NOMO-1 treated with dmso at 0.1 percent for 144 hours (cell line): ENCODE data around the gene GNAI2.
"Not testable (repeated sequence)": the region's sequence is repeated elsewhere in the genome, so short reads cannot be mapped to it uniquely, and the experiment has no call there.

Experiments used
- DNase-seq: peaks from one replicate; lab custom pipeline; 2025; ENCODE audit not compliant: unreplicated experiment; lab: John Stamatoyannopoulos, UW

The GNAI2 gene

DNA sequence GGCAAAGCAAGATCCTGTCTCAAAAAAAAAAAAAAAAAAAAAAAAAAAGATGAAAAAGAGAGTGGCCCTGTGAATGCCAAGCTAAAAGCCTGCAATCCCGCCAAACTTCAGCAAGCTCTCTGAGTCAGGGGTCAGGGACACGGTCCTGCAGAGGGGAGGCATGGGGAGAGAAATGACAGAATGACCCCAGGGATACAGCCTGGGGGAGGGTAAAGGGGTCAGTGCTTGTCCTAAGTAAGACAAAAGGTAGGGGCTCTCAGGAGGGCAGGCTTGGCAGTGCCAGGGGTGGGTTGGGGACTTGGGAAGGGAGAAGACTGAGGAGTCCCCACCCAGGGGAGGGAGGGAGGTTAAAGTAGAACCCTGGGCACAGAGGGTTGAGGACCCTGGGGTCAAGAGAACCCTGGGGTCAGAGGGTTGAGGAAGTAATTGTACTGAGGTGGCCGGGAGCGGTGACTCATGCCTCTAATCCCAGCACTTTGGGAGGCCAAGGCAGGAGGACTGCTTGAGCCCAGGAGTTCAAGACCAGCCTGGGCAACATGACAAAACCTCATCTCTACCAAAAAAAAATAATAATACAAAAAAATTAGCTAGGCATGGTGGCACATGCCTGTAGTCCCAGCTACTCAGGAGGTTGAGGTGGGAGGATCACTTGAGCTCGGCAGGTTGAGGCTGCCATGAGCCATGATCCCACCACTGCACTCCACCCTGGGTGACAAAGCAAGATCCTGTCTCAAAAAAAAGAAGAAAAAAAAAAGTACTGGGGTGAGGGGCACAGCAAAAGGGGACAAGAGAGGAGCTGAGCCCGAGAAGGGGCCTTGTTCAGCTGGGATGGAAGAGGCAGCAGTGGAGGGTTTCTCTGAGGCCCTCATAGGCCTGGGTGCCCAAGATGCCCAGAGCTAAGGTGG lies 27.7 kb downstream of the GNAI2 start:
- DNase-seq: no peak

DNA sequence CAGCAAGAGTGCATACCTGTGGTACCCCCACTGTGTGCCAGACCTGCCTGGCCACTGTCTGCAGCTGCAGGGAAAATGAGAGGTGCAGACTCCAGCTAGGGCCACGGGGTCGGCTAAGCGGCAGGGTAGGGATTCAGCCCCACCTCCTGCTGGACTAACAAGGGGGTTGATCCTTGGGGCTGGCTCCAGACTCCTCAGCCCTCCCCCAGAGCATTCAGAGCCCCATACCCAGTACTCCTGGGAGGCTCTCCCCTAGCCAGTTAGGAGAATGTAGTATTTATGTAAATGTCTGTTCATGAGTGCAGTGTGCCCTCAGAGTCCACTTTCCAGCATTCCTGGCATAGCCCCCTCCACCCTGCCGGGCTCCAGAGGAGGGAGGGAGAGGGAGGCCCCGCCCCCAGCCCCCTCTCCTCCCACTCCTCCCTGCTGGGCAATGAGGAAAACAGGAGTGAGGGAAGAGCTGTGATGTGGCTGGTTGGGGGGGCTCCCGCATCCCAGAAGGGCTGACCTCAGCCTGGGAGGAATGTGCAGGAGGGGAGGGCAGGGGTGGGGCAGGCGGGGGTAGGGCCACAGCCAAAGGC lies 28.5 kb downstream of the GNAI2 start:
- DNase-seq: no peak

DNA sequence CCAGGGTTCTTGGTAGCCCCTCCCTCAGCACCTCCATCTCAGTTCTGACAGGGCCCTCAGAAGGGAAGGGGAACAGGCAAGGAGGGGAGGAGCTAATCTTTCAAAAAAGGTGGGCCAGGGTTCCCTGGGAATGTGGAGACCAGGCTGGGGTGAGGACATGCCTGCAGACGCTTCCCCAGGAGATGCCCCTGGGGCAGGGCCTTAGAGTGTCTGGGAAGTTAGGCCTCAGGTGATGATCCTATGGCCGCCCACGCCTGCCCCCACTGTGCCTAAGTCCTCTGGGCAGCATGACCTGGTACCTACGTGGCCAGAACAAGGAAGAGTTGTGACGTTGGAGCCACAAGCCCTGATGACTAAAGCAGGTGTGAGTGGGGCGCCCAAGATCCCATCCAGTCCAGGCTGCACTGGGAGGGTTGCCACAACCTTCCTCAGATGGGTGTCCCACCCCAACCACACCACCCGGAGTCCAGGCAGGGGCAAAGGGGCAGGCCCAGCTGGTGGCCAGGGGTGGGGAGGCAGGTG lies 29.0 kb downstream of the GNAI2 start:
- no peak for DNase-seq

DNA sequence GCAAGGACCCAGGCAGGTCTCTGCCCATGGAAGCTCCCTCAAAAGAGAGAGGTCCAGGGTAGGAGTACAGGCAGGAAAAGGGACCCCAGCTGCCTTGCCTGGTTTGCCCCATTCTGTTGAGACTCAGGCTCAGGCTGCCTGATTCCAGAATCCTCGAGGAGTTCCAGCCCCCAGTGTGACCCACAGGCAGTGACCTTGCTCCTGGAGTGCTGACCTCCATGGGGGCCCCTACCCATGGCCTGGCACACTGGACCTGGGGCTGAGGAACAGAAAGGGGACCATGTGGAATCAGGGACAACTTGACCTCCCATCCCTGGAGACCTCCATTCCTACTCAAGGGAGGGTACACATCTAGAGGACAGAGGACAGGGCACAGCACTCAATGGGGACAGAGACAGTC lies 29.6 kb downstream of the GNAI2 start:
- no peak for DNase-seq

DNA sequence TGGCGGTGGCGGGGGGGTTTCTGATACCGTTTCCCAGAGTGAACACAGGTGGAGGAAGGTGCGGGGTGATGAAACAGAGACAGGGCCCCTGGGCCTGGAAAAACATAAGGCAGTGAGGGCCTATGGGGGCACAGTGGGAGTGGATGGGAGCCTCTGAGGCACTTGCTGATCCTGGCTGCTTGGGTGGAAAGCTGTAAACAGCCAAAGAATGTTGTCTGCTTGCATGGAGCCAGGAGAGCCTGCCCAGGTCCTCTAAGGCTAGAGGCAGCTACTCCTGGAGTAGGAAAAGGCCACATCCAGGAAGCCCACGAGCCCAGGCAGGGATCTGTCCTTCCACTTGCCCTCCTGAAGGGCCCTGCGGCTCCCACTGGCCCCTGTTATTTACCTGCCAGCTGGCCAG lies 30.0 kb downstream of the GNAI2 start:
- no peak for DNase-seq

DNA sequence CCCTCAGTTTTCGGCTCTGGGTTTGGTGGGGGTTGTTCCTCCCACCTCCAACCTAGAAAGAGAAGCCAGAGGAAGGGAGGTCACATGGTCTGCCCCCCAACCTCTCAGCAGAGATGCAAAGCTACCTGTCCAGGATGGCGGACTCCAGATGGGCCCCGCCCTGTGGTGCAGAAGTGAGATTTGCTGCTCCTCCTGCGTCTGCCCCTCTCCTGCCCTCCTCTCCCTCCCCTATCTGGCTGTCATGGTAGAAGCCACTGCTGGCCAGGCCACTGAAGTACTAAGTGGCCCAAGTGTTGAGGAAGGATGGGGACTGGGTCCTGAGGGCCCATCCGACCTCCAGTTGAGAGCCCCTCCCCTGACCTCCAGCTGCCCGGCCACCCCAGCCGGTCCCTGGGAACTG lies 30.8 kb downstream of the GNAI2 start:
- no peak for DNase-seq

DNA sequence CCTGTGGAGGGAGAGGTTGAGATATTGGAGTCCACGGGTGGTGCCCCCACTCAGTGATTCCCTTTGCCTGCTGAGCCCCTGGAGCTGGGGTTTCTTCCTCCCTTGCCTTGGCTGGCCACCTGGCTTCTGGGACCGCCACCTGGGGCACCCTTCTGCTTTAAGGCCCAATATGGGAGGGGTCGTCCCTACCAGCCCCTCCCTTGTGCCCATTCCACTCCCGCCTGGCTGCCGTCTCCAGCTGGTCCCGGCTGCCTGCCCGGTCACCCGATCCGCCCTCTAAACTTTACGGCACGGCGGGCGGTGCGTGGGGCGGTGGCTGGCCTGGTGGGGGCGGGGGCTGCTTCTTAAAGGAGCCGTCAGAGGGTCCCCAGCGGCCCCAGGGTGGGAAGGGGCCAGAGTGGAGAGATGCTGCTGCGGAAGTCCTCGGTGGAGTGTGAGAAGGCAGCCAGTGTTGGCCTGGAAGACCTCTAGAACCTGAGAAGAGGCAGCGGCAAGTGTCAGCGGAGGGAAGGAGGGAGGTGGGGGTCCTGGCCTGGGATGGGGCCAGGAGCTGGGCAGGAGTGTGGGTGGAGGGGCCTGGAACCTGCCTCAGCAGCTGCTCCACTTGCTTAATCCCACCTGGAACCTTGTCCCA lies 31.4 kb downstream of the GNAI2 start:
- DNase-seq: no peak

DNA sequence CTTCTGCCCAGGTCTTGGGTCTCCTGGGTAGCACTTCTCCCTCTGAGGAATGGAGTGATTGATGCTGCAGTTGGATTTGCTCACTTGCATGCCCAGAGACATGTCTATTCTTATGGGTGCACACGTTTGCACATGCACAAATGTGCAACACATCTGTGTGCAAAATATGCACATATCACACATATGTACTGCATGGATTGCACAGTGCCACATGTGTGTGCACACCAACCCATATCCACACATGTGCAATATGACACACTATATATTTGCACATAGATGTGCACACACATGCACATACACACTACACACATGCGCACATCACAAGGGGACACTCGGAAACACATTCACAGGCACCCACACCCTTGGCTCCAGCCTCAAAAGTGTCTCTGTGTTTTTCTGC lies 32.3 kb downstream of the GNAI2 start:
- no peak for DNase-seq

DNA sequence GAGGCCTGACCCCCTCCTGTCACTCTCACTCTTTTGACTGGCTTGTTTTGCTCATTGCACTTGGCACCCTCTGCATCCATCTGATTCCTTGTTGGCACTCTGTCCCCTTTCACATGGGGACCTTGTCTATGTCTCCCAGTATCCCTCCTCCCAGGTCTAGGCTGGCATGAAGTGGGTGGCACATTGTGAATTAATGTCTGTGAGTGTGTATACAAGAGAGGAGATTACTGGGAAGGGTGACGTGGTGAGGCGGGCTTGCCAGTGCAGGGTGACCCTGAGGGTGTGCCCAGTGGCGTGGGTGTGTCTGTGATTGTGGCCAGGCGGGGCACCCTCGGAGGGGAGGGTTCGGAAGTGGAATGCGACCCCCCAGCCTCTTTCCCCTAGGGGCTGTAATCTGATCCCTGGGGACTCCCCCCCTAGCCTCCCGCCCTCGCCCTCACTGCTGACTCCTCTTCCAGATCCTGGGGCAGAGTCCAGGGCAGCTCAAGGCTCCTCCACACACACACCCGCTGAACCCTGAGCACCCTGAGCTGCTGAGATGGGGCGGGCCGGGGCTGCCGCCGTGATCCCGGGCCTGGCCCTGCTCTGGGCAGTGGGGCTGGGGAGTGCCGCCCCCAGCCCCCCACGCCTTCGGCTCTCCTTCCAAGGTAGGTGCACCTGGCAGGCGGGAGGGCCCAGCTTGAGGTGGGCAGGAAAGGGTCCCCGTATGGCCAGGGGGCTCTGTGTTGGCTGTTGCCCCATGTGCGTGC lies 32.9 kb downstream of the GNAI2 start, which contains the start of gene SEMA3B:
TSS of gene SEMA3B (plus strand) at position 445 of the 749 bp plus-strand sequence. CDS start at position 539, 94 bp downstream.
- DNase-seq: no peak

DNA sequence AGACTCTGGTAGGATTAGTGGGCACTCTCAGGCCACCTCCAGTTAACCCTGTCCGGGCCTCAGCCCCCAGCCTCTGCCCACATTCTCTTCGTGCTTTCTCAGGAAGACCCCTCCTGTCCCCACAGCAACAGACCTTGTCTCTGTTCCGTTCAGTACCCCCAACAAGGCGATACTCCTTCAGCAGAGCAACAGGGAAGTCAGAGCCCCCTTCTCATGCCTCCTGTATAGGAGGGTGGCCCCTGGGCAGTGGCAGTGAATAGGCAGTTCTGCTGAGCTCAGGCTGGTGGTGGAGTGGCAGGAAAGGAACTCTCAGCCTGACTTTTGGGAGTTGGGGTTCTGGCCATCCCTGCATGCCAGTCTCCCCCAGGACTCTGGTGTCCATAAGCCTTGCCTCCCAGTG lies 33.5 kb downstream of the GNAI2 start:
- no peak for DNase-seq

DNA sequence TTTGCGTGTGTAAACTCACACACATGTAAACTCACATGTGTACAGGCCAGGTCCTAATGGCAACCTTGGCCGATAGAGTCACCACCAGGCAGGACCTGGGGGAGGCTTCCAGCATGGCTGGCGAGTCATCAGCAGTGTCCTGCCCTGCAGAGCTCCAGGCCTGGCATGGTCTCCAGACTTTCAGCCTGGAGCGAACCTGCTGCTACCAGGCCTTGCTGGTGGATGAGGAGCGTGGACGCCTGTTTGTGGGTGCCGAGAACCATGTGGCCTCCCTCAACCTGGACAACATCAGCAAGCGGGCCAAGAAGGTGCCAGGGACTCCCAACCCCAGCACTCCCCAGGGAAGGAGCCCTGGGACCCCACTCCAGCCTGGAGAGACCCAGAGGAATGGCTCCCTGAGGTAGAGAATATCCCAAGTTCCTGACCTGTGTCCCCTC lies 34.0 kb downstream of the GNAI2 start:
- no peak for DNase-seq

DNA sequence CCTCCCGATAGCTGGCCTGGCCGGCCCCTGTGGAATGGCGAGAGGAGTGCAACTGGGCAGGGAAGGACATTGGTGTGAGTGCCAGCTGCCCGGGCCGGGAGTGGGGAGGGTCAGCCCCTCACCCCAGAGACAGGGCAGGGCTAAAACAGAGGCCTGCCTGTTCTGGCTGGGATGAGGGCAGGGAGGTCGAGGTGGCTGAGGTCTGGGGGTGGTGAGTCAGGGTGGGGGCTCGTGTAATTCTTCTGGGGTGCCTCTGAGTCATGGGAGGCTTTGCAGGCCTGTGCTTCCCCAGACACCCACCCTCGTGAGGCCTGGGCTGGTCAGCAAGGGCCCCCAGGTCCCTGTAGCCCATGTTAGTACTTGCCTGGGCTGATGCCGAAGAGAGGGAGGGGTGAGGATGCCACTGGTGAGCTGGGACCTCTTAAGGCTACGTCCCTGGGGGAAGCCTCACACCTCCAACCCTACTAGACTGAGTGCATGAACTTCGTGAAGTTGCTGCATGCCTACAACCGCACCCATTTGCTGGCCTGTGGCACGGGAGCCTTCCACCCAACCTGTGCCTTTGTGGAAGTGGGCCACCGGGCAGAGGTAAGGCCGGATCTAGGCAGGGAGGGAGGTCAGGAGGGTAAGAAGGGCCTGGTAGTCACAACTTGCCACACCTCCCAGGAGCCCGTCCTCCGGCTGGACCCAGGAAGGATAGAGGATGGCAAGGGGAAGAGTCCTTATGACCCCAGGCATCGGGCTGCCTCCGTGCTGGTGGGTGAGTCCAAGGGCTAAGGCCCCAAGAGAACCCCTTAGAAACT lies 34.6 kb downstream of the GNAI2 start:
- no peak for DNase-seq

DNA sequence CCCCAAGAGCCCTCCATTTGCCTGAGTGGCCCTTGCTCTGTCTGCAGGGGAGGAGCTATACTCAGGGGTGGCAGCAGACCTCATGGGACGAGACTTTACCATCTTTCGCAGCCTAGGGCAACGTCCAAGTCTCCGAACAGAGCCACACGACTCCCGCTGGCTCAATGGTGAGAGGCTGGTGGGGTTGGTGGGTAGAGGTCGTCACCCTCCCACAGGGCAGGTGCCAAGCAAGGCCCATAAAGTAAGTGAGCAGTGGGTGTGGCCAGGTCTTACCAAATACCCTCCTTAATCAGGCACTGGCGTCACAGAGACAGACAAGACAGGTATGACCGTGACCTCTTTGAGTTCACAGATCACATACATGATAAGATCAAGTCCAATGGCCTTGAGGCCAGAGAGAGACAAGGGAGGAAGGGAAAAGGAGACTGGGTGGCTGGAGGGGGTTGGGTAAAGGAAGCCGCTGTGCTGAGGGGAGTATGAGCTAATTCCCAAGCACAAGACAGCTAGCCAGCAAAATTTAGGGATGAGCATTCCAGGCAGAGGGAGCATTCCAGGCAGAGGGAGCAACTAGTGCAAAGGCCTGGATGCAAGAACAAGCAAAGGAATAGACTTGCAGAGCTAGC lies 35.4 kb downstream of the GNAI2 start:
- DNase-seq: no peak

DNA sequence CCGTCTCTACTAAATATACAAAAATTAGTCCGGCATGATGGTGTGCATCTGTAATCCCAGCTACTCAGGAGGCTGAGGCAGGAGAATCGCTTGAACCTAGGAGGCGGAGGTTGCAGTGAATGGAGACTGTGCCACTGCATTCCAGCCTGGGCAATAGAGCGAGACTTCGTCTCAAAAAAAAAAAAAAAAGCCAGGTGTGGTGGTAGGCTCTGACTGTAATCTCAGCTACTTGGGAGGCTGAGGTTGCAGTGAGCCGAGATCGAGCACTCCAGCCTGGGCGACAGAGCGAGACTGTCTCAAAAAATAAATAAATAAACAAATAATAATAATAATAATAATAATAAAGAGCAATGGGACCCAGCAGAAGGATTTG lies 36.5 kb downstream of the GNAI2 start:
- DNase-seq: not testable (repeated sequence)

DNA sequence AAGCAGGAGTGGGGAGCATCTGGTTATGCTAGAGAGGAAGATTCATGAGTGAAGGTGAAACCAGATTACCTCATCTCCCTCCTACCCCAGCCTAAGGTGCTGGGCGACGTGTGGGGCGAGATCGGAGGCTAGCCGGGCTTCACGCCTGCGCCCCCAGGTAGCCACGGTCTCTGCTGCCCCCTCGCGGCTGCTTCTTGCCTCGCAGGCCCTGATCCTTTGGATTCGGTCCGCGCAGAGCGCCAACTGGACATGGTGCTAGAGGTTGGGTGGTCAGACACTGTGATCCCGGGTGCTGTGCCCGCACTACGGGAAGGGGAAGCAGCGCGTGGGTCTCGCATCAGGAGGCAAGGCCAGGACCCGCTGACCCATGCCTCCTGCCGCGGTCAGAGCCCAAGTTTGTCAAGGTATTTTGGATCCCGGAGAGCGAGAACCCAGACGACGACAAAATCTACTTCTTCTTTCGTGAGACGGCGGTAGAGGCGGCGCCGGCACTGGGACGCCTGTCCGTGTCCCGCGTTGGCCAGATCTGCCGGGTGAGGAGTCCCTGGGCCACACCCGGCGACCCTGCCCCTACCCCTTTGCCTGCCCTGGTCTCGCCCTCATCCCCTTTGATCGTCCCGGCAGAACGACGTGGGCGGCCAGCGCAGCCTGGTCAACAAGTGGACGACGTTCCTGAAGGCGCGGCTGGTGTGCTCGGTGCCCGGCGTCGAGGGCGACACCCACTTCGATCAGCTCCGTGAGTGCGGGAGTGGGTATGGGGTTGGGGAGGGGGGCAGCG lies 37.1 kb downstream of the GNAI2 start:
- peak; percentile 86 for DNase-seq

DNA sequence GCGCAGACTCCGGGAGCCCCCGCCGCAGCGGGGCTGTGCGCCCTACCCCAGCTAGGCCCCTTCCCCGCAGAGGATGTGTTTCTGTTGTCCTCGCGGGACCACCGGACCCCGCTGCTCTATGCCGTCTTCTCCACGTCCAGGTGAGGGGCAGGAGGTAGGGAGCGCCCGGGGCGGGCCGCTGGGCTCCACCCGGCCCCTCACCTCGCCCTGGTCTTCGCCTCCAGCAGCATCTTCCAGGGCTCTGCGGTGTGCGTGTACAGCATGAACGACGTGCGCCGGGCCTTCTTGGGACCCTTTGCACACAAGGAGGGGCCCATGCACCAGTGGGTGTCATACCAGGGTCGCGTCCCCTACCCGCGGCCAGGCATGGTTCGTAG lies 37.7 kb downstream of the GNAI2 start:
- DNase-seq: no peak

DNA sequence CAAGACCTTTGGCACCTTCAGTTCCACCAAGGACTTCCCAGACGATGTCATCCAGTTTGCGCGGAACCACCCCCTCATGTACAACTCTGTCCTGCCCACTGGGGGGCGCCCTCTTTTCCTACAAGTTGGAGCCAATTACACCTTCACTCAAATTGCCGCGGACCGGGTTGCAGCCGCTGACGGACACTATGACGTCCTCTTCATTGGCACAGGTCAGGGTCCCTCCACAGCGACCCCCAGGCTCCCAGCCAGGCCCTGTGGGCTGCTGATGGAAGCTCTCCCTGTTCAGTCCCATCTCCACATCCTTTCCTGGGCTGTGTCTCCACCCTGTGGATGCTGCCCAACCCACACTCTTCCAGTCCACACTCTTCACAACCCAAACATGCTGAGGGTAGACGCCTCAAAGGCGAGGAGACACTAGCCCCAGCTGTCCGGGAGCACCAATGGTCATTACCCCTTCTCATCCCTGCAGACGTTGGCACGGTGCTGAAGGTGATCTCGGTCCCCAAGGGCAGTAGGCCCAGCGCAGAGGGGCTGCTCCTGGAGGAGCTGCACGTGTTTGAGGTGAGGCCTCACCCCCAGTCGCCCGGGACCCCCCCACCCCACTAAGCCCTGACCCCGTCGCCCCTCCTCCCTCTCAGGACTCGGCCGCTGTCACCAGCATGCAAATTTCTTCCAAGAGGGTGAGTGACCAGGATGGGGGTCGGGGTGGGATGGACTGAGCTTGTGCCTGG lies 38.5 kb downstream of the GNAI2 start:
- no peak for DNase-seq
